Activated T-cell treated with anti-CD3 and anti-CD28 coated beads for 24 hours (primary cell): ENCODE measurements around the gene CST2.
"Not testable (repeated sequence)": the region's sequence is repeated elsewhere in the genome, so short reads cannot be mapped to it uniquely, and the experiment has no call there.

Source experiments
- DNase-seq: peaks from one replicate; pipeline ENCODE4 v3.0.0-alpha.2; 2020; ENCODE audit warnings: low read depth

The CST2 gene

DNA sequence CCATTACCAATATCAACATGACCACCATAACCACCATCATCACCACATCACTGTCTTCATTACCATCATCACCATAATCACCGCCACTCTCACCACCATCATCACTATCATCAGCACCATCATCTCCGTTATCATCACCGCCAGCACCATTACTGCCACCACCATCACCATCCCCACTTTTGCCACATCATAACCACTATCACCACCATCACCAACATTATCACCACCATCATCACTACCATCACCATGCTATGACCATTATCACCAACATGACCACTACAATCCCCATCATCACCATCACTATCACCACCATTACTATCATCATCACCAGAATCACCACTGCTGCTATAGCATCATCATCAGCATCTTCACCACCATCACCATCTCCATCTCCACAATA is 25.7 kb downstream of the CST2 start:
- no peak for DNase-seq

DNA sequence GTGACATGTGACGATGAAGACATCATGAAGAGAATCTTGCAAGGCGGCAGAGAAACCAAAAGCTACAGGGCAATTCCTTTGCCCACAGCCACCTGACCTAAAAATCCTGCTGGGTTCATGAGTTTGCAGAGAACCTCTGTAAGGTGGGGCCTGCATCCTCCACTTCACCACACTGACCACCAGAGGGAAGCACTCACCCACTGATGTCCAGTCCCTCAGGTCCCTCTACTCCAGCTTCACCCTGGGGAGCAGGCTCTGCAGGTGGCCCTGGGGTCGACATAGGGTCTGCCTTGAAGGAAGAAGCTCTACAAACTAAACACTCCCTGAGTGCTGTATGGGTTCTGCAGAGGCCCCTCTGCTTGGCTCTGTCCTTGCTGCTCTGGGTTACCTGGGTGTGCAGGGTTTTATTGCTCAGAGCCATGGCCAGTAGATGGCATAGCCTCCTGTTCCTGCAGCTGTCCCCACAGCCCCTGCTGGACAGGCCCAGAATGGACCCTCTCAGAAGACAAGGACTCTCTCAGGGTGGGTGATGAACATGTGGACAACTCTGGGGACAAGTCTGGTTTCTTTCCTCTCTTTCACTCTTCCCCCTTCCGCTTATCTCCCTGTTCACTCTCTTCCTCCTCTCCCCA is 27.2 kb downstream of the CST2 start:
- DNase-seq, result peak; percentile 1

DNA sequence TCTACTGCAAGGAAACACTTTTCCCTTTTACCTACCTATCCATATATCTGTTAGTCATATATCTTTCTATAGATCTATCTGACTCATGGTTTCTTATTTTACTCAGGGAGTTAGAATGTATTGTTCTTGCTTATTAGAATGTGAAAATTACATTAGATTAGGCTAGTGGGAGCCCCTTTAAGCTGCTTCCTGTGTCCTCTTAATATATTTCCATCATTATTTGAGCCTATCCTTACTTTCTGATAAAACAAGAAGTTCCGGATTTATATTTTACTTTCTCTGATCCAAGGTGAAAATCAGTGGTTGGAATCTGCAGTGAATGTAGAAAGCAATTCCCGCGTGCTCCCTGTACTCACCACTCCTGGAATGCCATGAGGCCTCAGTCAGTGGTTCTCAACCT is 31.0 kb downstream of the CST2 start:
- DNase-seq, result no peak

DNA sequence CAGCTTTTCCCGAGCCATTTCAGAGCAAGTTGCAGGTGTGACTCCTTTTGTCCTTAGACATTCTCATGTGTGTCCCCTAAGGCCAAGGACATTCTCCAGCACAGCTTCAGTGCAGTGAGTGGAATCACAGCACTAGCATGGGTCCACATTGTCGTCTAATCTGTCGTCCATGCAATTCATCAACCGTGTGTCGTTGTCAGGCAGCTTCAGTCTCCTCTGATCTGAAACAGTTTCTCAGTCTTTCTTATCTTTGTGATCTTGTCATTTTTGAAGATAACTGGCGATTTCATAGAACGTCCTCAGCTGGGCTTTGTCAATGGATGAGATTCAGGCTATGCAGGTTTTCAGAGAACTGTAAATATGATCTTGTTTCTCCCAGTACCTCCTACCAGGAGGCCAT is 31.7 kb downstream of the CST2 start:
- DNase-seq, result no peak

DNA sequence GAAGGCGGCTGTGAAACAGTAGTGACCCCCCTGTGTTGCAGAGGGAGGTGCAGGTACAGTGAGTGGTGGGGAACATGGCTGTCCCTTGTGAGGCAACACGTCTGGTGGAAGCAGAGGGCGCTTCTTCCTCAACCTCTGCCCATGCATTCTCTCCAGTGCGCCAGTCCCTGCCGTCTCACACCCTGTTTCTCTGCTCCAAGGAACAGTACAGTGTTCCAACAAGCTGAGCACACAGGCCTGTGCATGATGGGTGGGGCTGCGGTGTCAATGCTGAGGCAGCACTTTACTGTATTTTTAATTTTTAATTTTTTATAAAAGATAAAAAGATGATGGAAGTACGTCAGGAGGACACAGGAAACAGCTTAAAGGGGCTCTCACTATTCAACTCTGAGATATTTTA is 32.5 kb downstream of the CST2 start:
- DNase-seq, result no peak

DNA sequence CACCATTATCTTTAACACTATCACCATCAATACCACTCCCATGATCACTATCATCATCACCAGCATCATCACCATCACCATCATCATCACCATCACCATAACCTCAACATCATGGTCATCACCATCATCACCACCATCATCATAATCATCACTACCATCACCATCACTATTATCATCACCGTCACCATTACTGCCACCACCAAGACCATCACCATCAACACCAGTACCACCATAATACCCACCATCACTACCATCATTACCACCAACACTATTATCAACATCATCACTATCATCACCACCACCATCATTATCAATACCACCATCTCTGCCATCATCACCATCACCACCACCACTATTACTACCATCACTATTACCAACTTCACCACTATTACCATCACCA is 43.1 kb downstream of the CST2 start:
- DNase-seq, result no peak

DNA sequence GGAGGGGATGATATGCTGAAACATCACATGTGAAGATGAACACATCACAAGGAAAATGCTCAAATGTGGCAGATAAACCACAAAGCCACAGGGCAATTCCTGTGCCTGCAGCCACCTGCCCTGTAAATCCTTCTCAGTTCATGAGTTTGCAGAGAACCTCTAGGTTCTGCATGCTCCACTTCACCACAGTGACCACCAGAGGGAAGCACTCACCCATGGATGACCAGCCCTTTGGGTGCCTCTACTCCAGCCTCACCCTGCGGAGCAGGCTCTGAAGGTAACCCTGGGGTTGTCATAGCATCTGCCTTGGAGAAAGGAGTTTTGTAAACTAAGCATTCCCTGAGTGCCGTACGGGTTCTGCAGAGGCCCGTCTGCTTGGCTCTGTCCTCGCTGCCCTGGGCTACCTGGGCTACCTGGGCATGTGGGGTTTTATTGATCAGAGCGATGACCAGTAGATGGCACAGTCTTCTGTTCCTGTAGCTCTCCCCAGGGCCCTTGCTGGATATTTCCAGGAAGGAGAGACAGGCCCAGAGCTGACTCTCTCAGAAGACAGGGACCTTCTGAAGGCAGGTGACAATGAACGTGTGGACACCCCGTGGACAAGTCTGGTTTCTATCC is 44.1 kb downstream of the CST2 start:
- DNase-seq, result no peak

DNA sequence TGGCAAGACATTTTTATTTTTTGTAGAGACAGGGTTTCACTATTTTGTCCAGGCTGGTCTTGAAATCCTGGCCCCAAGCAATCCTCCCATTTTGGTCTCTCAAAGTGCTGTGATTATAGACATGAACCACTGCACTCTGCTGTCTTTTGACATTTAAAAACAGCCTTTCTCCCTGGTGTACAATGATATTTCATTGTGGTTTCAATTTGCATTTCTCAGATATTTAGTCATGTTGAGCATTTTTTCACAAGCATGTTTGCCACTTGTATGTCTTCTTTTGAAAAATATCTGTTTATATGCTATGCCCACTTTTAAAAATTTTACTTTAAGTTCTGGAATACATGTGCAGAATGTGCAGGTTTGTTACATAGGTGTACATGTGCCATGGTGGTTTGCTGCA is 47.9 kb downstream of the CST2 start:
- not testable (repeated sequence) for DNase-seq

DNA sequence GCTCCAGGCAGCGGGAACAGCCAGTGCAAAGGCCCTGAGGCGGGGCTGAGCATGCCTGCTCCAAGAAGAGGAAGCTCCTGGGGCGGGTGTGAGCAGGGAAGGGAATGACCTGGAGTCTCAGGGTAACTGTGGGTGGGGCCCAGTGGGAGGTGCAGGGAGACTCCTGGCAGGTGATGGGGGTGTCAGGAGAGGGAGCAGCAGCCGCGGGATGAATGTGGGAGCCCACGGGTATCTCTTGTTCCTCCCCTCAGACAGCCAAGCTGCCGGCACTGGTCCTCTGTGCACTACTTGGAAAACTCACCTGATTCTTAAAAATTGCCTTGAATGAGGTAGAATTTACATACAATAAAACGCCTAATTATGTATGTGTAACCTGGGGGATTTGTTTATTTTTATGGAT is 49.1 kb downstream of the CST2 start:
- not testable (repeated sequence) for DNase-seq

DNA sequence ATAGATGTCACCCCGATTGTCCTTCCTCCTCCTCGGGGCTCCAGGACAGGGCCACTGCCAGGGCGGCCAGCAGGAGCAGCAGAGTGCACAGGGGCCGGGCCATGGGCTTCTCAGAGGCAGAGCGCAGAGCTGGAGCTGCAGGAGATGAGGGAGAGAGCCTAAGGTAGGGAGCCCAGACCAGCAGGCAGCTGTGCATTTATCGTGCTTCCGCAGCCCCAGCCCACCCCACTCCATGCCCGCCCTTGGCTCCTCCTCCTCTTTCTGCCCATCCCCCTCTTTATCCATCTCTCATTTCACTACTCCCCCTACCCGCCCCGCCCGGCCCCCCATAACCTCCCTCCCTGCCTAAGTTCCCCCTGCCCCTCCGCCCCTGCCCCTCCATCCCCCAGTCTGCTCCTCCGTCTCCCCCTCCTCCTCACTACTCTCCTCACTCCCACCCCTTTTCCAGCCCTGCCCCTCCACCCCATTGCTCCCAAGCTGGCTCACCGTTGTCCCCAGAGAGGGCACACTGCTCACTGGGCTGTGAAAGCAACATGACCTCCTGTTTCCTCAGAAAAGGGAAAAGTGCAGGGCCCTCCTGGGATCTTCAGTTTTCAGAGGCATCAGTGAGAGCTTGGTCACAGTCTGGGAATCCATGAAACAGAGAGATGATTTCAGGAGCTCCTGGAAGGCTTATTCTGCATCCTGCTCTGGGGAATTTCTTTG is 50.3 kb downstream of the CST2 start:
- DNase-seq, result no peak

DNA sequence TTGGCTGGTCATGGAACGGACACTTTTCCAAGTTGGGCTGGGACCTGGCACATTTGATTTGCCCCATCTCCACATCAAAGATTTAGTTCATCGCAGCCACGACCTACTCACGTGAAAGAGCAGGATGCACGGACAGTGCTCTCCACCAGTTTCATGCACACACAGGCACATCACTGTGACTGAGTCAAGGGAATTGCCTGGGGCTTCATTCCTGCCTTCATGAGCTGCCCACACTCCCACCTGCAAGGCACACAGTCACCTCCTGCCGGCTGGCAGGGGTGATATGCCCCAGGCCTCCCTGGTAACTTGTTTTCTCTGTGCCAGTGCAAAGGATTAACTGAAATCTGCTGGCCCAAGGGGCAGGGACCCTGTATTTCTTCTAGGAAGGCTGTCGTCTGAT is 52.4 kb downstream of the CST2 start:
- no peak for DNase-seq
